Peyer's patch (tissue), 4 donors: ENCODE data around the gene SYNDIG1.

Experiments
- POLR2A ChIP-seq, 2 donors: fragments of 450-650 bp; IDR thresholded peaks; one replicate each; pipeline ENCODE4 v1.5.1; 2017; ENCODE audit warnings: antibody characterized with exemption in 2 of 2, mild to moderate bottlenecking in 2 of 2, moderate library complexity in 2 of 2
- TF ChIP-seq, protein P1 (sequence below), 6 experiments: fragments of 450-650 bp in 4 of 6; fragments of 200-600 bp in 2 of 6; sonication (generic) in 1 of 6; IDR thresholded peaks; one replicate each; pipeline ENCODE4 v1.5.1; 2017 to 2019; ENCODE audit warnings: antibody characterized with exemption in 6 of 6, mild to moderate bottlenecking in 3 of 6, moderate library complexity in 1 of 6

DNA sequence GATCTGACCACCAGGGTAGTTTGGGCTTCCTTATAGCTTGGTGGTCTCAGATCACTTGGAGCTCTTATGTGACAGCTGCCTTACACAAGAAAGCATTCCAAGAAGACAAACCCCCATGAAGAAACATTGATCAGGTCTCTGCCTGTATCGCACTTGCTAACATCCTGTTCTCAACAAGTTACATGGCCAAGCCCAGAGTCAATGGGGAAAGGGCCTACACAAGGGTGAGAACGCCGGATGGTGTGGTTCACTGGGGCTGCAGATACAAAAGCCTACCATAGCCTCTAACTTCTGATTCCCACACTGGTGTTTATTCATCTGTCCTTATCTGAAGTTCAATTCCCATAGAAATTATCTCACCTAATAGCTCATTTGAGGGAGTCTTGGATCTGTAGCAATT lies 235.5 kb downstream of the SYNDIG1 start:
- TF ChIP-seq, protein P1, sequence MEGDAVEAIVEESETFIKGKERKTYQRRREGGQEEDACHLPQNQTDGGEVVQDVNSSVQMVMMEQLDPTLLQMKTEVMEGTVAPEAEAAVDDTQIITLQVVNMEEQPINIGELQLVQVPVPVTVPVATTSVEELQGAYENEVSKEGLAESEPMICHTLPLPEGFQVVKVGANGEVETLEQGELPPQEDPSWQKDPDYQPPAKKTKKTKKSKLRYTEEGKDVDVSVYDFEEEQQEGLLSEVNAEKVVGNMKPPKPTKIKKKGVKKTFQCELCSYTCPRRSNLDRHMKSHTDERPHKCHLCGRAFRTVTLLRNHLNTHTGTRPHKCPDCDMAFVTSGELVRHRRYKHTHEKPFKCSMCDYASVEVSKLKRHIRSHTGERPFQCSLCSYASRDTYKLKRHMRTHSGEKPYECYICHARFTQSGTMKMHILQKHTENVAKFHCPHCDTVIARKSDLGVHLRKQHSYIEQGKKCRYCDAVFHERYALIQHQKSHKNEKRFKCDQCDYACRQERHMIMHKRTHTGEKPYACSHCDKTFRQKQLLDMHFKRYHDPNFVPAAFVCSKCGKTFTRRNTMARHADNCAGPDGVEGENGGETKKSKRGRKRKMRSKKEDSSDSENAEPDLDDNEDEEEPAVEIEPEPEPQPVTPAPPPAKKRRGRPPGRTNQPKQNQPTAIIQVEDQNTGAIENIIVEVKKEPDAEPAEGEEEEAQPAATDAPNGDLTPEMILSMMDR (IDR thresholded peaks at IDR 0.05) = no peak
- TF ChIP-seq POLR2A (IDR thresholded peaks at IDR 0.05) = no peak
